Small intestine (tissue), 7 donors: Measurements from ENCODE around the gene GSTM5. TPM values are rescaled to one million over a fixed set of nuclear protein-coding genes. Genes with fewer than 3 reads are reported as not detected.

Experiments used
- DNase-seq, 2 donors: peaks; one replicate each; pipeline versions ENCODE4 v3.0.0 to v3.0.0-alpha.2; 2013
- FAIRE-seq: peaks from 2 replicates; lab custom pipeline; 2012; peaks lifted over from hg19 to GRCh38; lab: Jason Lieb, UNC
- H3K27ac ChIP-seq, 3 donors: one replicate each; pipeline ENCODE4 v1.5.1; 2013; ENCODE audit warnings: low read length in 2 of 3, mild to moderate bottlenecking in 2 of 3, control low read depth in 1 of 3, inconsistent platforms in 1 of 3, low read depth in 1 of 3, moderate library complexity in 1 of 3
- H3K27me3 ChIP-seq, 3 donors: one replicate each; pipeline ENCODE4 v1.6.1; 2013; ENCODE audit warnings: low read length in 3 of 3, inconsistent platforms in 1 of 3; ENCODE audit not compliant: control insufficient read depth in 3 of 3, insufficient read depth in 3 of 3
- H3K36me3 ChIP-seq, 3 donors: one replicate each; pipeline ENCODE4 v1.6.1; 2013; ENCODE audit warnings: low read length in 3 of 3, inconsistent platforms in 1 of 3, low read depth in 1 of 3, mild to moderate bottlenecking in 1 of 3, moderate library complexity in 1 of 3; ENCODE audit not compliant: control insufficient read depth in 3 of 3, insufficient read depth in 2 of 3
- H3K4me1 ChIP-seq, 3 donors: one replicate each; pipeline ENCODE4 v1.6.1; 2013; ENCODE audit warnings: low read length in 2 of 3, inconsistent platforms in 1 of 3, low read depth in 1 of 3, mild to moderate bottlenecking in 1 of 3, moderate library complexity in 1 of 3; ENCODE audit not compliant: control insufficient read depth in 3 of 3, insufficient read depth in 2 of 3
- H3K4me3 ChIP-seq, 3 donors: one replicate each; pipeline ENCODE4 v1.5.1; 2013; ENCODE audit warnings: low read length in 3 of 3, control low read depth in 1 of 3, inconsistent platforms in 1 of 3, low read depth in 1 of 3, mild to moderate bottlenecking in 1 of 3, moderate library complexity in 1 of 3
- H3K9me3 ChIP-seq, 2 donors: one replicate each; pipeline ENCODE4 v1.6.1; 2013; ENCODE audit warnings: low read depth in 1 of 2, low read length in 1 of 2; ENCODE audit not compliant: control insufficient read depth in 2 of 2, insufficient read depth in 1 of 2
- WGBS, 3 donors: extraction: QIAGEN DNeasy Blood & Tissue Kit; methylation state at CpG; one replicate each; pipeline ENCODE4 v1.1.7; 2013; 5-methylcytosine and 5-hydroxymethylcytosine counted together
- polyA plus RNA-seq, 4 donors: library from polyadenylated mRNA; stranded (reverse) in 3 of 4; unstranded in 1 of 4; fragments of 200-250 nt in 3 of 4; fragments of 120-200 nt in 1 of 4; gene quantifications; one replicate each; pipeline versions ENCODE4 v1.2.1 to v1.2.3, GENCODE V29; 2013
- donor health status: healthy with polysubstance abuse.
- donor health status: control.
- donor health status: control.
- donor health status: Bipolar disorder and iron deficiency.
- donor health status: healthy.

Gene GSTM5
- polyA plus RNA-seq, 4 donors: 1.1 to 4.4 (median 3.0) TPM; not detected in 1

DNA sequence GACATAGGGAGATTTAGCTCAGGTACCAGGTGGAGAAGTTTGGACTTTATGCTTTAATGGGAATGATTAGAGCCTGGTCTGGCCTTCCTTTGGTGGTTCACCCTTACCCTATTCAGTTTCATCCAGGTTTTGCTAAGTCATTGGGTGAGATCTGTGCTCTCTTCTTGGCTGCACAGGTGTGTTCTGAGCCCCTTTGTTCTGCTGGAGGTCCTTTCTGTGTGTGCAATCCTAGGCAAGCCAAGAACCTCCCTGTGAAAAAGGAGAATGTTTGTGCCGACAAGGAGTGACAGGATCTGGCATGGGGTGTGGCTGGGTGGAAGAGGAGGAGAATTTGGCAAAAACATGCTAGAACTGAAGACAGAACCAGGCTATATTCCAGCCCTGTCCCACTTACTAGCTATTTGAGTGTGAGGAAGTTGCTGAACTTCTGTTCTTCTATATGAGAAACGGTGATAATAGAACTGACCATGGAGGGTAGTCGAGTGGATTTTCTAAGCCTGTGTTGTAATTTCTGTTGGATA, 4.6 kb downstream of the GSTM5 start:
- no peak for DNase-seq
- Histone ChIP-seq H3K9me3 (no peaks in the 10 kb centered on the region), H3K4me1 (peaks cover 0 to 5% (median 0%) of the 10 kb centered on the region in 3 donors), H3K36me3 (no peaks in the 10 kb centered on the region), H3K4me3 (no peak overlapping the region), H3K27me3 (no peaks in the 10 kb centered on the region), H3K27ac (no peak overlapping the region)
- whole genome bisulfite sequencing, 3 donors: 74 to 79% (median 75%) methylated on average over 3 of the region's 3 CpGs
- FAIRE-seq: no peak

DNA sequence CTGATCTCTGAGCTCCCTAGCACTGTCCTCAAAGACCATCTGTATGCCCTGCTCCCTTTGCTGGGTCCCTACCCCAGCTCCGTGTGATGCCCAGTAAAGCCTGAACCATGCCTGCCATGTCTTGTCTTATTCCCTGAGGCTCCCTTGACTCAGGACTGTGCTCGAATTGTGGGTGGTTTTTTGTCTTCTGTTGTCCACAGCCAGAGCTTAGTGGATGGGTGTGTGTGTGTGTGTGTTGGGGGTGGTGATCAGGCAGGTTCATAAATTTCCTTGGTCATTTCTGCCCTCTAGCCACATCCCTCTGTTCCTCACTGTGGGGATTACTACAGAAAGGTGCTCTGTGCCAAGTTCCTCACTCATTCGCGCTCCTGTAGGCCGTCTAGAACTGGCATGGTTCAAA, 5.7 kb downstream of the GSTM5 start:
- H3K36me3 ChIP-seq: no peaks in the 10 kb centered on the region
- FAIRE-seq (no peak), DNase-seq (no peak)
- no peak overlapping the region for H3K4me3 ChIP-seq
- H3K27me3 ChIP-seq: no peaks in the 10 kb centered on the region
- 82 to 89% (median 88%) methylated on average over 5 of the region's 5 CpGs for WGBS, 3 donors
- no peak overlapping the region for H3K27ac ChIP-seq
- no peaks in the 10 kb centered on the region for H3K9me3 ChIP-seq
- peaks cover 0 to 5% (median 0%) of the 10 kb centered on the region in 3 donors for H3K4me1 ChIP-seq

DNA sequence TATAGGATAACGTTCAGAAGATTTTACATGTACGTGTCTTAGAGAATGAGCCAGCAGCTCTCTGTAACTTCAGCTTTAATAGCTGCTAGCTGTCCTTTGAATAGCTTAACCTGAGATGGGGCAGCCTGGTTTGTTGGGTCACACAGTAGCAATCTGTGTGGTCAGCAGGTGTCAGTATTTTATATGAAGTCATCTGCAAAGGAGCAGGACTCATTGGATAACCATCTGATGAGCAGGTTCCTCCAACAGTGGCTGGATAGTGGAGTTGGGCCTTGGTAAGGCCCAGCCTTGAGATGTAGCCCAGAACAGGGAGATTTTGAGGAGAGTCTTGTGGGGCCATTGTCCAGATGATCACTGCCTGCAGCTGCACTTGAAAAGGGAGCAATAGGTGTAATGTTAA, 6.4 kb downstream of the GSTM5 start:
- Histone ChIP-seq H3K27me3 (no peaks in the 10 kb centered on the region), H3K9me3 (no peaks in the 10 kb centered on the region), H3K27ac (no peak overlapping the region), H3K4me1 (peaks cover 0 to 5% (median 0%) of the 10 kb centered on the region in 3 donors), H3K4me3 (no peak overlapping the region), H3K36me3 (no peaks in the 10 kb centered on the region)
- FAIRE-seq (no peak), DNase-seq (peak; percentile 49 to 76)
- 73 to 87% (median 73%) methylated on average over 2 of the region's 2 CpGs for WGBS, 3 donors

- Histone ChIP-seq H3K4me1 (peaks cover 0 to 5% (median 0%) of the 10 kb centered on the region in 3 donors), H3K9me3 (no peaks in the 10 kb centered on the region), H3K36me3 (no peaks in the 10 kb centered on the region), H3K4me3 (no peak overlapping the region), H3K27me3 (no peaks in the 10 kb centered on the region), H3K27ac (no peak overlapping the region)
- FAIRE-seq (no peak), DNase-seq (no peak)
- WGBS, 3 donors: 73 to 92% (median 75%) methylated on average over 5 of the region's 5 CpGs
Observed at GRCh38 chr1:109719337-109719837, 7.3 kb downstream of the GSTM5 start.

GRCh38 chr1:109721042-109721441, 9.0 kb downstream of the GSTM5 start:
- peaks cover 0 to 5% (median 0%) of the 10 kb centered on the region in 3 donors for H3K4me1 ChIP-seq
- H3K4me3 ChIP-seq: no peak overlapping the region
- H3K36me3 ChIP-seq: no peaks in the 10 kb centered on the region
- H3K27me3 ChIP-seq: no peaks in the 10 kb centered on the region
- peak in 1 of 2 donors; percentile 69 for DNase-seq
- H3K27ac ChIP-seq: no peak overlapping the region
- FAIRE-seq: no peak
- peaks cover 0 to 5% of the 10 kb centered on the region in 2 donors for H3K9me3 ChIP-seq
- 77 to 87% (median 83%) methylated on average over 5 of the region's 5 CpGs for WGBS, 3 donors

DNA sequence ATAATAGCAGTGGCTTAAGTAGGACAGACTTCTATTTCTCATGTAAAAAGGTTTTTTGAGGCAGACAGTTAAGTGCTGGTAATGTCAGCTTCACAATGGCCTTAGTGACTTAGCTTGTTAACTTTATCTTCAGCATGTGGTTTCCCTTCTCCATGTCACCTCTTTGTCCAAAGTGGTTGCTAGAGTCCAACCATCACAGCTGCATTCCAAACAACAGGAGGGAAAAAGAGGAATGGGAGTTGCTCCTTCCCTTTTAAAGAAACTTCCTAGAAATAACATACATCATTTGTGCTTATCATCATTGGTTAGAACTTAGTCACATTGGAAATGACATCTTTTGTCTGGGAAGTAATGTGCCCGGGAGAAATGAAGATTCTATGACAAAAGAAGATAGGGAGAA, 9.9 kb downstream of the GSTM5 start:
- H3K9me3 ChIP-seq: peaks cover 0 to 11% of the 10 kb centered on the region in 2 donors
- WGBS, 3 donors: 94 to 98% (median 96%) methylated on average over 1 of the region's 1 CpG
- H3K27me3 ChIP-seq: no peaks in the 10 kb centered on the region
- no peak for DNase-seq
- H3K4me1 ChIP-seq: peaks cover 0 to 5% (median 0%) of the 10 kb centered on the region in 3 donors
- FAIRE-seq: no peak
- no peaks in the 10 kb centered on the region for H3K36me3 ChIP-seq
- H3K4me3 ChIP-seq: no peak overlapping the region
- no peak overlapping the region for H3K27ac ChIP-seq

DNA sequence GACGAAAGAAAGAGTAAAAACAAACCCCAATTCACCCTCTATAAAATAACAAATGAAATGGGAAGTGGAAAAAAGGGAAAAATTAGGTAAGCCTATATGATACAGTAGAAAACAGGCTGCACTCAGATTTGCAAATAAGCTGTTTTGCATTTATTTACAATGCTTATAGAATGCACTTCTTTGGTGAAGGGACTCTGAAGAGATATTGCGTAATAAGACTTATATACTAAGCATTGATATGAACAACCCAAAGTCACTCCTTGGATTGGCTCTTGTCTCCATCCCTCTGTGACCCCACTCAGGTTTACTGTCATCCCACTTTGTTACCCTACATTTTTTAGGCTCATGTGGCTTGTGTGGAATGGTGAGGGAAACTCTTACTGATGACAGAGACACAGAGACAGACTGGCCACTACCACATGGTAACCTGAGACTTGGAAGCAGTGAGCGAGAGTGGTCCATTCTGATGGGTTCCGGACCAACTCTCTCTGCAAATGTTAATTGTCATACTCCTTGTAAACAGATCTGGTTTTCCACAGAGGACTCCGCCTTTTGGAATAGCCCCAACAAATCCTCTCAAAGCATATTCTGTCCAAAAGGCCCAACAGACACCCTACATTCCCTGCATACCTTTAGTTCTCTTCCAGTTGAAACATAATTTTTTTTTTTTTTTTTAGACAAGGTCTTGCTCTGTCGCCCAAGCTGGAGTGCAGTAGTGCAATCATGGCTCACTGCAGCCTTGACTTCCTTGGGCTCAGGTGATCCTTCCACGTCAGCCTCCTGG, 11.0 kb downstream of the GSTM5 start:
- 84 to 93% (median 90%) methylated on average over 7 of the region's 7 CpGs for WGBS, 3 donors
- Histone ChIP-seq H3K9me3 (peaks cover 0 to 16% of the 10 kb centered on the region in 2 donors), H3K4me1 (peaks cover 0 to 5% (median 0%) of the 10 kb centered on the region in 3 donors), H3K4me3 (no peak overlapping the region), H3K27ac (no peak overlapping the region), H3K27me3 (no peaks in the 10 kb centered on the region), H3K36me3 (no peaks in the 10 kb centered on the region)
- FAIRE-seq: no peak
- no peak for DNase-seq

GRCh38 chr1:109724933-109725332, 12.9 kb downstream of the GSTM5 start:
- peaks cover 0 to 11% (median 2%) of the 10 kb centered on the region in 3 donors for H3K4me1 ChIP-seq
- no peak for DNase-seq
- FAIRE-seq: no peak
- H3K27me3 ChIP-seq: no peaks in the 10 kb centered on the region
- no peaks in the 10 kb centered on the region for H3K36me3 ChIP-seq
- H3K4me3 ChIP-seq: no peak overlapping the region
- 73 to 92% (median 86%) methylated on average over 4 to 5 of the region's 5 CpGs for WGBS, 3 donors
- peaks cover 0 to 16% of the 10 kb centered on the region in 2 donors for H3K9me3 ChIP-seq
- no peak overlapping the region for H3K27ac ChIP-seq
